CD4-positive, alpha-beta T cell treated with Interleukin-15 for 4 hours (primary cell): ENCODE measurements around the gene KLHL20.
"Not testable (repeated sequence)": the region's sequence is repeated elsewhere in the genome, so short reads cannot be mapped to it uniquely, and the experiment has no call there.

Source experiments
- DNase-seq: peaks from one replicate; pipeline ENCODE4 v3.0.0-alpha.2; 2020; ENCODE audit warnings: low spot score

Gene KLHL20

DNA sequence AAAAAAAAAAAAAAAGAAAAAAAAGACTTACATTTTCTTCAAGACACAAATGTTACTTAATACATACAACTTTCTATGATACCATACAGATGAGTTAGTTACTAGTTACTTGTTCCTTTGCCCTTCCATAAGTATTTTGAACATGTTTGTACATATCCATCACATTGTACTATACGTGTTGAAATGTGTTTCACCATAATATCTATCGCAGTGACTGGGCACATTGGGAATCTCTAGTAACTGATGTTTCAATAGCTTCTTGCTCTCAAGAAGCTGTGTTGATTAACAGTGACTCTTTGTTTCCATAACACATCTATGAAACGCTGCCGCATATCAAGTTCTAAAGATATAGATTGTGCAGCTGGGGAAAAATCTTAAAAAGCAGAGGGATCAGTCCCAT is 42.9 kb downstream of the KLHL20 start:
- DNase-seq = no peak

DNA sequence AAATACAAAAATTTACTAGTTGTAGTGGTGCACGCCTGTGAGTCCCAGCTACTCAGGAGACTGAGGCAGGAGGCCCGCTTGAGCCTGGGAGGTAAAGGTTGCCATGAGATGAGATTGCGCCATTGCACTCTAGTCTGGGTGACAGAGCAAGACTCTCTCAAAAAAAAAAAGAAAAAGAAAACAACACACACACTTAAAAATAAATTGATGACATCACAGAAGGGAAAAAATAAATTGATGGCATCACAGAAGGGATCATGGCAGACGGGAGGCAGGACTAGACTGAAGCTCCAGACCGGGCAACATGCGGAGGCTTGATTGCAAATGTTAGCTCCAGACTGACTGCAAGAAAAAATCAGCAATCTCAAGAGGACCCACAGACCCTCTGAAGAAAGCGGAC is 43.3 kb downstream of the KLHL20 start:
- no peak for DNase-seq

DNA sequence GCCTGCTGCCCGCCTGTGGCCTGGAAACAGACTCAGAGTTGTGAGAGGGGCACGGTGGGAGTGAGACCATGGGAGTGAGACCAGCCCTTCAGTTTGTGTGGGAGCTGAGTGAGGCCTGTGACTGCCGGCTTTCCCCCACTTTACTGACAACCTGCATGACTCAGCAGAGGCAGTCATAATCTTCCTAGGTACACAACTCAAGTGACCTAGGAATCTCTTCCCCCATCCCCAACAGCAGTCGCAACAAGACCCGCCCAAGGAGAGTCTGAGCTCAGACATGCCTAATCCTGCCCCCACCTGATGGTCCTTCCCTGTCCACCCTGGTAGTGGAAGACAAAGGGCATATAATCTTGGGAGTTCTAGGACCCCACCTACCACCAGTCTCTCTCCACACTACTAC is 44.2 kb downstream of the KLHL20 start:
- no peak for DNase-seq

DNA sequence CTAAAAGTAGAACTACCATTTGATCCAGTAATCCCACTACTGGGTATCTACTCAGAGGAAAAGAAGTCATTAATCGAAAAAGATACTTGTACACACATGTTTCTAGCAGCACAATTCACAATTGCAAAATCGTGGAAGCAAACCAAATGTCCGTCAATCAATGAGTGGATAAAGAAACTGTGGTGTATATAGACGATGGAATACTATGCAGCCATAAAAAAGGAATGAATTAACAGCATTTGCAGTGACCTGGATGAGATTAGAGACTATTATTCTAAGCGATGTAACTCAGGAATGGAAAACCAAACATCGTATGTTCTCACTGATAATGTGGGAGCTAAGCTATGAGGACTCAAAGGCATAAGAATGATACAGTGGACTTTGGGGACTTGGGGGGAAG is 49.5 kb downstream of the KLHL20 start:
- DNase-seq = not testable (repeated sequence)

DNA sequence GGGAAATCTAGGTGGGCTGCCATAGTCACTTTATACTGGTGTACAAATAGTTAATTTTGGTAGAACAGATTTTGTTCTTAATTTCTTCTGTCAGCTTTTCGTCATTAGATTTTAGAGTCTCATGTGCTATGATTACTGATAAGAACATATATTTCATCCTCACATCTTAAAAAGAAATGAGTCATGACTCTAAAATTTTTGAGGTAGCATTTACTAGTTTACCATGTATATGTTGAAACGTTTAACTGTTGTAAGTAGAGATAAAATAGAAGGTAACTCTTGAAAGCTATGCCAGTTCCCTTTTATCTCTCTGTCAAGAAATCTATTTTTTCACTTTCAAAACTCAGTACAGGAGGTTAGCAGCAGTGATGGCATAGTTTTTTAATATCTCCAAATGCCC is 53.4 kb downstream of the KLHL20 start:
- no peak for DNase-seq

DNA sequence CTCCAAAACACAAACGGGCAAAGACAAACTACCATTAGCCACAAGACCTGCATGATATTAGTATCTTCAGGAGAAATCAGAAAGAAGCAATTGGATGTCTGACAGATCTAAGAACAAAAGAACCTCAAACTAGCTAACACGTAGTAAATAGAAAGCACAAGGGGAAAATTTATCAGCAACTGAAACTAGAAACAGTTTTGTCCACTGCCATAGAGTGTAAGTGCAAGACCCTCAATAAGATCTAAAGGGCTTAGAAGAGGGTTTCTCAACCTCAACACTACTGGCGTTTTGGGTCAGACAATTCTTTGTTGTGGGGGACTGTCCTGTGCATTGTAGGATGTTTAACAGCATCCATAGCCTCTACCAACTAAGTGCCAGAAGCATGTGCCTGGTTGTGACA is 54.0 kb downstream of the KLHL20 start:
- DNase-seq = no peak

DNA sequence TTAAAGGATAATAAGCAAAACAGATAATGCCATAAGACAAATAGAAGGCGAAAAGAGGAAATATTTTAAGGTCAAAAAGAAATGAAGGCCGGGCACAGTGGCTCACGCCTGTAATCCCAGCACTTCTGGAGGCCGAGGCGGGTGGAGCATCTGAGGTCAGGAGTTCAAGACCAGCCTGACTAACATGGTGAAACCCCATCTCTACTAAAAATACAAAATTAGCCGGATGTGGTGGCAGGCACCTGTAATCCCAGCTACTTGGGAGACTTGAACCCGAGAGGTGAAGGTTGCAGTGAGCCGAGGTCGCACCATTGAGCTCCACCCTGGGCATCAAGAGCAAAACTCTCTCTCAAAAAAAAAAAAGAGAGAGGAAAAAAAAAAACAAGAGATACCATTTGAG is 55.5 kb downstream of the KLHL20 start:
- not testable (repeated sequence) for DNase-seq

DNA sequence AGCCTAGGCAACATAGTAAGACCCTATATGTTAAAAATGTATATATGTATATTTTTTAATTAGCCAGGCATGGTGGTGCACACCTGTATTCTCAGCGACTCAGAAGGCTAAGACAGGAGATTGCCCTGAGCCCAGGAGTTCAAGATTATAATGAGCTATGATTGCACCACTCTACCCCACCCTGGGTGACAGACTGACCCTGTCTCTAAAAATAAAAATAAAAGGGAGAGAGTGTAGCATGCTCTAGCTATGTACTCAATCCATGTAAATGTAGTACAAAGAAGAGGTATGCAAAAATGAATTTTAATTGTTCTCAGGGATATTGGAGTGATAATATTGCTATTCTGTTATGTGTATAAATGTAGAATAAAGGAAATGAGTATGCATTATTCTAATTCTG is 56.8 kb downstream of the KLHL20 start:
- no peak for DNase-seq

DNA sequence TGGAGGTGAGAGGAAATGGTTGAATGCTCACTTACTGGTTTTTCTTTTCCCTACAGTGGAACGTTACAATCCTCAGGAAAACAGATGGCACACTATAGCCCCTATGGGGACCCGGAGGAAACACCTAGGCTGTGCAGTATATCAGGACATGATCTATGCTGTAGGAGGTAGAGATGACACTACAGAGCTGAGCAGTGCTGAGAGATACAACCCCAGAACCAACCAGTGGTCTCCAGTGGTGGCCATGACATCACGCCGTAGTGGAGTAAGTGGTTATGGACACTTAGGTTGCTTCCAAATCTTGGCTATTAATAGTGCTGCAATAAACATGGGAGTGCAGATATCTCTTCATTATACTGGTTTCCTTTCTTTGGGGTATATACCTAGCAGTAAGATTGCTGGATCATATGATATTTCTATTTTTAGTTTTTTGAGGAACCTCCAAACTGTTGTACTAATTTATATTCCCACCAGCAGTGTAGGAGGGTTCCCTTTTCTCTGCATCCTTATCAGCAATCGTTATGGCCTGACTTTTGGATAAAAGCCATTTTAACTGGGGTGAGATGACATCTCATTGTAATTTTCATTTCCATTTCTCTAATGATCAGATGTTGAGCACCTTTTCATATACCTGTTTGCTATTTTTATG is 60.9 kb downstream of the KLHL20 start:
- no peak for DNase-seq

DNA sequence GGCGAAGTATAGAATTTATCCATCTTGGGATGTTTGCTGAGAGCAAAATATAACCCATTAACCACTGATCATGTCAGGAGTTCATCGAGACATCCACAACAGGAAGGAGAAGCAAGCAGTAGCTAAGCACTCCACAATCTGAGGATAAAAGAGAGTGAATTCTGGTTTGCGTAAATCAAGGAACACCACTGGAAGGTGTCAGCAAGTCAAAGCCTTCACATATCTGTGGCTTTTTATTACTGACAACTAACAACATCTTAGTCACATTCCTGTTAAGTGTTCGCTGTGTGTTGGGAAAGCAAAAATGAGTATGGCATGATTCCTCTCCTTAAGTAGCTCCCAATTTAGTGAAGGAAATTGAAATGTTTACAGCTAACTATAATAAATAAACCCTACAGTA is 65.2 kb downstream of the KLHL20 start:
- no peak for DNase-seq

DNA sequence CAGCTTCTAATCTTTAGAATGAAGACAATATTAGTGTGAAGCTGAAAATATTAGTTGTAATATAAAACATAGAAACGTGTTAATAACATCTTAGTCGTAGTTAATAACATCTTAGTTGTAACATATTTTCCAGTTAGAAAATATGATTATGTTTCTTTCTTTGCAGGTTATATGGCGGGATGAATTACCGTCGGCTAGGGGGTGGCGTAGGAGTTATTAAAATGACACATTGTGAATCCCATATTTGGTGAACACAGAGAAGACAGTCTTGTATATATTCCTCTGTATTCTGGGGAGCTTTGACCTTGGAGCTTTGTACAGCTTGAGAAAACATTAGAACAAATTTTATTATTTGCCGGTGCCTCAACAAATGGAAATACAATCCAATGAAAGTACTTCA is 70.2 kb downstream of the KLHL20 start:
- no peak for DNase-seq

DNA sequence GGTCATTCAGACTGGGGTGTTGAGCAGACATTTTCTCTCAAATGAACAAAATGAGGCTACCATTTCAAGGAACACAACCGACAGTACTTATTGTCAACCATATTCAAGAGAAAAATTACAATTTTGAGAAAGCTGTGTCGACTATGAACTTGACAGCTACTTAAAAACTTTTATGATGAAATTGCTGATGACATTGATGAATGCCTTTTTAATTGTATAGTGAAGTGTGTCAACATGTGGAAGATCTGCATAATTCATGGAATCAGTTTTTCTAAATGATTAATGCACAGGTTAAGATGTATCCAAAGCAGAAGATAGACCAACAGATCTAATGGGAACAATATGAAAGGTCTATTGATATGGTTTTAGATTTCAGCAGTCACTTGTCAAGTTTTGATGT is 75.1 kb downstream of the KLHL20 start:
- DNase-seq = no peak

DNA sequence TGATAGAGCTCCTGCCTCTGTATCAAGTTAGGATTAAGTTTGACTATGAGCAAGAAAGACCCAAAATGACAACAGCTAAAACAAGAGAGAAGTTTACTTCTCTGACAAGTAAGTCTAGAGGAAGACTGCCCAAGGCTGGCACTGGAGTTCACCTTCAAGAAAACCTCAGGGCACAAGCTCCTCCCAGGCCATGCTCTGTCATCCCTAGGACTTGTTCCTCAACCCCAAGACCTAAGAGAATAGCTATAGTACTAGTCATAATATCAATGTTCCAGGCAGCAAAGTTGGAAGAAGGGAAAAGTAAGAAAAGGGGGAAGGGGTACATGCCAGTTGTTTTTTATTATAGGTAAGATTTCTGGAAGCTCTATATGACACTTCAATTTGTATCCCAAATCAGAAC is 83.3 kb downstream of the KLHL20 start:
- DNase-seq = no peak

DNA sequence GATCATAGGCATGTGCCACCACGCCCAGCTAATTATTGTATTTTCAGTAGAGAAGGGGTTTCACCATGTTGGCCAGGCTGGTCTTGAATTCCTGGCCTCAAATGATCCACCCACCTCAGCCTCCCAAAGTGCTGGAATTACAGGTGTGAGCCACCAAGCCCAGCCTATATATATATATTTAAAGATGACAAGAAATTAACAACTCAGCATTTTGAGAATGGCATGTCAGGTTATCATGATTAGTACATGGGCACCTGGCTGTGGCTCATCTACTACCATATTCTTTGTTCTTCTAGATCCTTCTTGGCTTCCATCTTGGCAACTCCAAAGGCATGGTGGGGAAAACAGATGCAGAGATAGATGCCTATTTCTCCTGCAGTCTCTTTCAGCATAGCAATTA is 85.2 kb downstream of the KLHL20 start:
- not testable (repeated sequence) for DNase-seq

DNA sequence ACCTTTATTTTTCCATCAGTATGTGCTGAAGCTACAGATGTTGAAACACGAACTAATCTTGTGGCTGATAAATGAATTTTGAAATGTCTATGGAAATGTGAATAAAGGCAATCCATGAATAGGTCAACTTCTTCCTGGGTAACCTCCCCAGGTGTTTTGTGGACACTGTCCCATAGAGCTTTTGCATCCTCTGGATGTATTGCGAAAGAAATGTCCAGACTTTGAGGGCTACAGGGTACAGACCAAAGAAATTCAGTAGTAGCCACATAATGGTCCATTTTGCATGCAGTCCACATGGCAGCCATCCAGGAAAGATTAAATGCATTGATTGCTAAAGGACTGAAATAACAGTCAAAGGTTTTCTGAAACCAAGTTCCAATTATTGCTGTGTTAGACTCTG is 88.2 kb downstream of the KLHL20 start:
- no peak for DNase-seq

DNA sequence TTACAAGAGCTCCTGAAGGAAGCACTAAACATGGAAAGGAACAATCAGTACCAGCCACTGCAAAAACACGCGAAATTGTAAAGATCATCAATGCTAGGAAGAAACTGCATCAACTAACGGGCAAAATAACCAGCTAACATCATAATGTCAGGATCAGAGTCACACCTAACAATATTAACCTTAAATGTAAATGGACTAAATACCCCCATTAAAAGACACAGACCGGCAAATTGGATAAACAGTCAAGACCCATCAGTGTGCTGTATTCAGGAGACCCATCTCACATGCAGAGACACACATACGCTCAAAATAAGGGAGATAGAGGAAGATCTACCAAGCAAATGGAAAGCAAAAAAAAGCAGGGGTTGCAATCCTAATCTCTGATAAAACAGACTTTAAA is 98.9 kb downstream of the KLHL20 start:
- DNase-seq = not testable (repeated sequence)

DNA sequence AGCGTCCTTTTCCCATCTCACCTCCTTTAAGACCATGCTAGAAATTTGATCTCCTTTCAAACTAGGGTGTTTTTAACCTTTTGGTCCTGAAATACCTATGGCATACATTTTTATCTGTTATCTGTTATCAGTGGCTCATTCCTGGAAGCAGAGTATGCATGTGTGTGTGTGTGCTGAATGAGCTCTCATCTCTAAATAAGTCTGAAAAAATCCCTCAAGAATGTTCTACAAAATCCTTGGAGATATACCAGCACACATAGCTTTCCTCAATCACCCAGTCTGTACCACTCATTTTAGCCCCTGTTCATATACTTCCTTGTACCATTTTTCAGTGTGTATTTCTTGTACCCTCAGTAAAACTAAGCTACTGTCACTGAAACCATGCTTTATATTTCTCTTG is 103.7 kb downstream of the KLHL20 start:
- no peak for DNase-seq

DNA sequence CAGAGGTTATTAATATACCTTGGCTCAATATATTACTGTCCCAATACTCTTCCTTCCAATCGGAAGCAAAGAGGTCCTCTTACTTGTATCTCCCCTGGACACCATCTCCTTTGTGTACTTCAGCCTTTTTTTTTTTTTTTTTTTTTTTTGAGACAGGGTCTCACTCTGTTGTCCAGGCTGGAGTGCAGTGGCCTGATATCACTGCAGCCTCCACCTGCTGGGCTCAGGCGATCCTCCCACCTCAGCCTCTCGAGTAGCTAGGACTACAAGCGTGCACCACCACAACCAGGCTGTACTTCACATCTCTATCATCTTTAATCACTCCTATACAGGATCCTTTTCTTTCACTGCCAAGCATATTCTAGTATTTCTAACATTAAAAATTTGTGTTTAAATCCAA is 106.9 kb downstream of the KLHL20 start:
- no peak for DNase-seq

DNA sequence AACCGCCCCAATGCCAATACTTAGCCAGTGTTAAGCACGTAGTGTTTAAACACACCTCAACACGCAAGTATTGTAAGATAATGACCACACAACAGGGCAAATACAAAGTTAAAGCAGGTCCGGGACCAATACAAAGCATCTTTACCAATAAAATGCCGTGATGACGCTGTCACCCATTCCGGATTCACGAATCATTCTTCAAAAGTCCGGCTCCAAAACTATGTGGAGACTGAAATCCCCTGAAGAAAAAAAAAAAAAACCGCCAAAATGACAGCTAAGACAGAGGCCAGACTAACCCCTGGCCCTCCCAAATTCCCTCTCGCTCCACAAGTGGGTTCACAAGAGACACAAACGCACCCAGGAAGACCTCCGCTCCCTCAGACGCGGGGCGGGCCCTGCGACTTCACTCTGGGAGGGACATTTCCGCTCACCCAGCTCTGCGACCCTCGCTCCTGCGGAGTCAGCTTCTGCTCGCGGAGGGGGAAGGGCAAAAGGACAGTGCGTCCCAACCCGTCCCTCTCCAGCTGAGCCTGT is 109.1 kb downstream of the KLHL20 start:
- no peak for DNase-seq

DNA sequence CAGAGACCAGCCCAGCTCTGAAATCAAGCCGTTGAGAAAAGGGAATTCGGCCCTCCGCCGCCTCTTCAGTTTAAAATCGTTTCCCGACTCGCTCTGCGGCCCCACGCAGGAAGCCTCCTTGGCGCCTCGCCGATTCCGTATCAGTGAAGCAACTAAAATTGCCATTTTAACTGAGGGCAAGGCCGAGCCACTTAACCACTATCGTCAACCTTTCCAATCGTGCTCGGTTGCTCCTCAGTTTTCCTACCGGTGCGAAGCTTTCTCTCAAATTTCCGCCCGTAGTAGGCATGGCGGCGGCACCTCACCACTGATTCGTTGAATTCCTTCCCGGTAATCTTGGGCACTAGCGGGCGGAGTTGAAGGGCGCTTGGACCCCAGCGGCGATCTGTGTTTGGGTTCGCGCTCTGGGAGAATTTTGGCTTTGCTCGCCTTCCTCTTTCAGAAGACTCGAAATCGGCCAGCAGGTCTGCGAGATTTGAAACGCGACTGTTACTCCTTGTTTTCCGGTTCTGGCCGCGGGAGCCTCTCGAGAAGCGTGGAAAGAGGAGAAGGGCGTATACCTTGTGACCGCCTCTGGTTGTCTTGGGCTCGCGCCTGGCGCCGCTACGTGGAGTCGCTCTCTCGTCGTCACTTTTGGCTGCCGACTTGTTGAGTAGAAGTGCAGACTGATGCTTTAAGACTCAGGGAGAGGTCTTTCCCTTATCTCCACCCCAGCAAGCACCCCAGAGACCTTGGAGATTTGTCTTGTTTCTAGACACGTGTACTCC is 109.7 kb downstream of the KLHL20 start, which contains the start of the genes CENPL and DARS2:
Gene CENPL, minus strand, starts transcription at position 569 of the 767 bp plus-strand sequence. CDS start 13,584 bp downstream, outside the sequence.
Gene DARS2, plus strand, starts transcription at position 359 of the 767 bp plus-strand sequence. CDS start 557 bp downstream, outside the sequence.
- peak; percentile 93 for DNase-seq

DNA sequence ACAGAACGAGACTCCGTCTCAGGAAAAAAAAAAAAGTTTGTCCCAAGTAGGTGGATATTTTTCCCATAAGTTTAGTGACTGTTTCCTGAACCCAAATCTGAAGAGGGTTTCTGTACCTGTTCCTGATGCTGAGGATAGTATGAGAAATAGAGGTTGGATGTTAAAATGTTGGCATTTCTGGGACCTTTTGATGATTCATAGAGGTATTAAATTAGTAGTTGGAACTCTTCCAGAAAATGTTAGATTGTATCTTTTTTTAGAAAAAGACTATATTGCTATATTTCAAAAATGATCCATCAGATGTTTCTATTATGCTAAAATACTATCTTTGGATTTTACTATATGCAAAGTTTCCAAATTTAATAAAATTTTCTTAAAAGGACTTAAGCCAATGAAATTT is 112.8 kb downstream of the KLHL20 start:
- no peak for DNase-seq

DNA sequence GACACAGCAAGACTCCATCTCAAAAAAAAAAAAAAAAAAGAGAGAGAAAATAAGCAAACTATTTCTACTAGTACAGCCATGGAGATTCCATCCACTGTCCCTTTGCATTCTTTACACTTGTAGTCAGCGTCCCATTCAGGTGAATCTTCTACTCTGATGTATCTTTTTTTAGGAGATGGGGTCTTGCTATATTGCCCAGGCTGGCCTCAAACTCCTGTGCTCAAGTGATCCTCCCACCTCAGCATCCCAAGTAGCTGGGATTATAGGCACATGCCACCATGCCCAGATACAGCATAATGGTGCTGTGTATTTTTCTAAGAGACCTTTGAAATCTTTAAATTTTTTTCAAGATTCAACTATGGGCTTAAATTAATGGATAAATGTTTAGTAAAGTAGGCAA is 118.0 kb downstream of the KLHL20 start:
- DNase-seq = no peak
